ENCODE data around the gene ZNF827. TPM values are rescaled to one million over a fixed set of nuclear protein-coding genes. Genes with fewer than 3 reads are reported as not detected.

Gene ZNF827
- total RNA-seq = 10 to 100 TPM; 11.3 to 37.7 (median 15.7) TPM
- 1 to 10 TPM; 1.8 to 8.7 (median 2.1) TPM for polyA plus RNA-seq

GRCh38 chr4:145938618-145939440, at the start of gene ZNF827:
Gene ZNF827 (minus strand): TSS chr4:145938823. CDS start chr4:145938407, 416 bp downstream.
- H3K36me3 ChIP-seq = no peaks in the 10 kb centered on the region
- peak within 1 kb of the TSS; percentile 80 to 91 (median 84) for H3K4me3 ChIP-seq
- DNase-seq = peak; percentile 84
- H3K27me3 ChIP-seq = no peaks in the 10 kb centered on the region
- intact Hi-C loops (cut with DNase I) = loop anchor here (5.0 kb wide), 5 partner anchors 57 to 1743 kb away; partner anchors contain the start of genes LSM6, PRMT9 and SMAD1
- 2 to 3% methylated on average over 34 of the region's 34 CpGs for WGBS, 2 donors
- TF ChIP-seq, protein P1, sequence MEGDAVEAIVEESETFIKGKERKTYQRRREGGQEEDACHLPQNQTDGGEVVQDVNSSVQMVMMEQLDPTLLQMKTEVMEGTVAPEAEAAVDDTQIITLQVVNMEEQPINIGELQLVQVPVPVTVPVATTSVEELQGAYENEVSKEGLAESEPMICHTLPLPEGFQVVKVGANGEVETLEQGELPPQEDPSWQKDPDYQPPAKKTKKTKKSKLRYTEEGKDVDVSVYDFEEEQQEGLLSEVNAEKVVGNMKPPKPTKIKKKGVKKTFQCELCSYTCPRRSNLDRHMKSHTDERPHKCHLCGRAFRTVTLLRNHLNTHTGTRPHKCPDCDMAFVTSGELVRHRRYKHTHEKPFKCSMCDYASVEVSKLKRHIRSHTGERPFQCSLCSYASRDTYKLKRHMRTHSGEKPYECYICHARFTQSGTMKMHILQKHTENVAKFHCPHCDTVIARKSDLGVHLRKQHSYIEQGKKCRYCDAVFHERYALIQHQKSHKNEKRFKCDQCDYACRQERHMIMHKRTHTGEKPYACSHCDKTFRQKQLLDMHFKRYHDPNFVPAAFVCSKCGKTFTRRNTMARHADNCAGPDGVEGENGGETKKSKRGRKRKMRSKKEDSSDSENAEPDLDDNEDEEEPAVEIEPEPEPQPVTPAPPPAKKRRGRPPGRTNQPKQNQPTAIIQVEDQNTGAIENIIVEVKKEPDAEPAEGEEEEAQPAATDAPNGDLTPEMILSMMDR (IDR thresholded peaks at IDR 0.05) = no peak
- TF ChIP-seq POLR2A (IDR thresholded peaks at IDR 0.05) (no peak), POLR2AphosphoS5 (IDR thresholded peaks at IDR 0.05) (peak; percentile 19 to 69 (median 54)), EP300 (IDR thresholded peaks at IDR 0.05) (no peak)
- no peaks in the 10 kb centered on the region for H3K9me3 ChIP-seq
- H3K27ac ChIP-seq = peak within 1 kb of the TSS; percentile 92 to 98 (median 94)
- peaks cover 0 to 34% (median 15%) of the 10 kb centered on the region in 4 donors for H3K4me1 ChIP-seq

- no peak overlapping the region for H3K4me3 ChIP-seq
- no peak for DNase-seq
- TF ChIP-seq, protein P1 (IDR thresholded peaks at IDR 0.05) = no peak
- no peak for TF ChIP-seq POLR2AphosphoS5 (IDR thresholded peaks at IDR 0.05)
- TF ChIP-seq EP300 (IDR thresholded peaks at IDR 0.05) = no peak
- no peak for TF ChIP-seq POLR2A (IDR thresholded peaks at IDR 0.05)
- H3K4me1 ChIP-seq = no peaks in the 10 kb centered on the region
- intact Hi-C loops (cut with DNase I) = no loop called here
- H3K27ac ChIP-seq = no peak overlapping the region
- H3K27me3 ChIP-seq = no peaks in the 10 kb centered on the region
- H3K9me3 ChIP-seq = no peaks in the 10 kb centered on the region
- H3K36me3 ChIP-seq = no peaks in the 10 kb centered on the region
- 25 to 70% methylated on average over 4 of the region's 4 CpGs for WGBS, 2 donors
Observed at GRCh38 chr4:145984563-145984962, 45.9 kb upstream of the ZNF827 start.

DNA sequence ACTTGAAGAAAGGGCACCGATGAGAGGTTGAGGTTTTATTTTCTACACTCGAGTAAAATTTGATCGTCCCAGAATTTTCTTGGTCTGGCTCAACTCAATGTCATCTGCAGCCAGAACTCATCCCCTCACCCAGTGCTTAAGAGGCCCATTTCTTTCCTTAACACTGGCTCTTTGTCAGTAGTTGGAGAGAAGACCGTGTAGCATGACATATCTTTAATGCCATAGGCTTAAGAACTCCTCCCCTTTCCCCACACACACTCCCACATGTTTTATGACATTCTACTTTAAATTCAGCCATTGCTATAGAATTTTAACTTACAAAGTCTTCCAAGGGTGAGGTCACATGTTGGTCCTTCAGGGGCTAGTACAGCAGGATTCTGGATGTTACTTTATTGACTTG, 44.2 kb upstream of the ZNF827 start:
- WGBS, 2 donors = 87 to 88% methylated on average over 4 of the region's 4 CpGs
- Histone ChIP-seq H3K27ac (no peak overlapping the region), H3K27me3 (no peaks in the 10 kb centered on the region), H3K36me3 (no peaks in the 10 kb centered on the region), H3K4me1 (no peaks in the 10 kb centered on the region), H3K4me3 (no peak overlapping the region), H3K9me3 (no peaks in the 10 kb centered on the region)
- DNase-seq = no peak
- intact Hi-C loops (cut with DNase I) = no loop called here
- TF ChIP-seq POLR2A (IDR thresholded peaks at IDR 0.05) = no peak
- no peak for TF ChIP-seq POLR2AphosphoS5 (IDR thresholded peaks at IDR 0.05)
- TF ChIP-seq EP300 (IDR thresholded peaks at IDR 0.05) = no peak
- TF ChIP-seq, protein P1 (IDR thresholded peaks at IDR 0.05) = no peak

DNA sequence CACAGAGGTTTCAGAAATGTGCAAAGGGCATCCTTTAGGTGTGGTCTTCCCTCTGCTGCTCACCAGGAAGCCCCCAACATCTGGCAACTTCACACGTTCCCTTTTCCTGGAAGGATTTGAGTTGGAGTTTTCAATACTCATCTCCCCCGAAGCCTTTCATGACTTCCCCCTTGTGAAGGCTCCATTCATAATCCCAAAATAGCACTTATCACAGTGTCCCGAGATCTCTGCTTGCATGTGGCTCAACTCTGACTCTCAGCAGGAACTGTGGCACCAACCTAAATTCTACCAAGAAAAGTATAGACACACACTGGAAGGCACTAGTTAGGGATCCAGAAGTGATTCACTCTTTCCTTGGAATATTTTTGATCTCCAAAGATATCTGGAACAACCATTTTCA, 40.5 kb upstream of the ZNF827 start:
- H3K4me1 ChIP-seq = no peaks in the 10 kb centered on the region
- no peaks in the 10 kb centered on the region for H3K27me3 ChIP-seq
- no peaks in the 10 kb centered on the region for H3K36me3 ChIP-seq
- intact Hi-C loops (cut with DNase I) = no loop called here
- no peak for DNase-seq
- no peaks in the 10 kb centered on the region for H3K9me3 ChIP-seq
- 80 to 81% methylated on average over 3 of the region's 3 CpGs for WGBS, 2 donors
- TF ChIP-seq, protein P1 (IDR thresholded peaks at IDR 0.05) = no peak
- TF ChIP-seq POLR2AphosphoS5 (IDR thresholded peaks at IDR 0.05) (no peak), EP300 (IDR thresholded peaks at IDR 0.05) (no peak), POLR2A (IDR thresholded peaks at IDR 0.05) (no peak)
- no peak overlapping the region for H3K4me3 ChIP-seq
- no peak overlapping the region for H3K27ac ChIP-seq
